Erythroblast (primary cell): ENCODE measurements around the gene PGC.

ENCODE experiments used
- GATA1 ChIP-seq: IDR thresholded peaks from 2 replicates; pipeline ENCODE4 v1.6.1; 2011; ENCODE audit warnings: low read depth, mild to moderate bottlenecking, control low read depth, low read length, moderate library complexity
- POLR2A ChIP-seq: IDR thresholded peaks from 2 replicates; pipeline ENCODE4 v1.6.1; 2011; ENCODE audit warnings: mild to moderate bottlenecking, low read length

DNA sequence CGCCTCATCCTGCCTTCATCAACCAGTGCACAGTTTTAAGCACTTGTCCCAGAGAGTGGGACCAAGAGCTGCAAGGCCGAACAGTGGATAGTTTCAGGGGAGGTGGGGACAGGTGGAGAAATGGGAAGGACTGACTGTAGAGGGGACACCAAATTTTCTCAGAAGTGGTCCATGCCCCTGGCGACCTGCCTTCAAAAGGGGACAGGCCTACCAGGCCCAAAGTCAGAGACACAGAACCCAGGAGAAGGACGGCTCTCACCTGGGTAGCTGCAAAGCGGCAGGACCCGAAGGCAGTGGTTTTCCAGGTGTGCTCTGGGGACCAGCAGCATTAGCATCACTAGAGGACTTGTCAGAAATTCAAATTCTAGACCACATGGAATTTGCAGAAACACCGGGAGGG is 17.6 kb downstream of the PGC start:
- TF ChIP-seq POLR2A (no peak), GATA1 (no peak)
